ENCODE measurements around the gene VSIG2. TPM values are rescaled to one million over a fixed set of nuclear protein-coding genes. Genes with fewer than 3 reads are reported as not detected.
"Not testable (repeated sequence)": the region's sequence is repeated elsewhere in the genome, so short reads cannot be mapped to it uniquely, and the experiment has no call there.

VSIG2 gene
- total RNA-seq, 1 experiment from 2014 or later: 0.90 TPM

GRCh38 chr11:124776865-124777645, 25.0 kb upstream of the VSIG2 start:
- no peak for DNase-seq
- H3K27me3 ChIP-seq (ENCODE audit: control insufficient read depth, insufficient read depth, low read length): no peaks in the 10 kb centered on the region
- H3K4me3 ChIP-seq (ENCODE audit: insufficient read depth, low read depth, low read length): no peak overlapping the region
- no peaks in the 10 kb centered on the region for H3K36me3 ChIP-seq (replicated peaks; ENCODE audit: control insufficient read depth, insufficient read depth, low read length)

- not testable (repeated sequence) for H3K27me3 ChIP-seq (ENCODE audit: control insufficient read depth, insufficient read depth, low read length); DNase-seq; H3K36me3 ChIP-seq (replicated peaks; ENCODE audit: control insufficient read depth, insufficient read depth, low read length); H3K4me3 ChIP-seq (ENCODE audit: insufficient read depth, low read depth, low read length)
Measured at GRCh38 chr11:124770959-124771358, 18.9 kb upstream of the VSIG2 start.

- Histone ChIP-seq H3K4me3 (ENCODE audit: insufficient read depth, low read depth, low read length) (no peak overlapping the region), H3K27me3 (ENCODE audit: control insufficient read depth, insufficient read depth, low read length) (no peaks in the 10 kb centered on the region), H3K36me3 (replicated peaks; ENCODE audit: control insufficient read depth, insufficient read depth, low read length) (no peaks in the 10 kb centered on the region; the same call in 1 of the 2 replicates)
- DNase-seq: no peak
Measured at GRCh38 chr11:124769806-124770774, 18.0 kb upstream of the VSIG2 start.

GRCh38 chr11:124768914-124769313, 16.9 kb upstream of the VSIG2 start:
- Histone ChIP-seq H3K27me3 (ENCODE audit: control insufficient read depth, insufficient read depth, low read length) (no peaks in the 10 kb centered on the region), H3K4me3 (ENCODE audit: insufficient read depth, low read depth, low read length) (no peak overlapping the region), H3K36me3 (replicated peaks; ENCODE audit: control insufficient read depth, insufficient read depth, low read length) (no peaks in the 10 kb centered on the region; the same call in 1 of the 2 replicates)
- no peak for DNase-seq

GRCh38 chr11:124766156-124766555, 14.1 kb upstream of the VSIG2 start:
- no peak overlapping the region for H3K4me3 ChIP-seq (ENCODE audit: insufficient read depth, low read depth, low read length)
- H3K27me3 ChIP-seq (ENCODE audit: control insufficient read depth, insufficient read depth, low read length): peaks cover 18% of the 10 kb centered on the region
- DNase-seq: no peak
- H3K36me3 ChIP-seq (replicated peaks; ENCODE audit: control insufficient read depth, insufficient read depth, low read length): no peaks in the 10 kb centered on the region; the same call in 1 of the 2 replicates

DNA sequence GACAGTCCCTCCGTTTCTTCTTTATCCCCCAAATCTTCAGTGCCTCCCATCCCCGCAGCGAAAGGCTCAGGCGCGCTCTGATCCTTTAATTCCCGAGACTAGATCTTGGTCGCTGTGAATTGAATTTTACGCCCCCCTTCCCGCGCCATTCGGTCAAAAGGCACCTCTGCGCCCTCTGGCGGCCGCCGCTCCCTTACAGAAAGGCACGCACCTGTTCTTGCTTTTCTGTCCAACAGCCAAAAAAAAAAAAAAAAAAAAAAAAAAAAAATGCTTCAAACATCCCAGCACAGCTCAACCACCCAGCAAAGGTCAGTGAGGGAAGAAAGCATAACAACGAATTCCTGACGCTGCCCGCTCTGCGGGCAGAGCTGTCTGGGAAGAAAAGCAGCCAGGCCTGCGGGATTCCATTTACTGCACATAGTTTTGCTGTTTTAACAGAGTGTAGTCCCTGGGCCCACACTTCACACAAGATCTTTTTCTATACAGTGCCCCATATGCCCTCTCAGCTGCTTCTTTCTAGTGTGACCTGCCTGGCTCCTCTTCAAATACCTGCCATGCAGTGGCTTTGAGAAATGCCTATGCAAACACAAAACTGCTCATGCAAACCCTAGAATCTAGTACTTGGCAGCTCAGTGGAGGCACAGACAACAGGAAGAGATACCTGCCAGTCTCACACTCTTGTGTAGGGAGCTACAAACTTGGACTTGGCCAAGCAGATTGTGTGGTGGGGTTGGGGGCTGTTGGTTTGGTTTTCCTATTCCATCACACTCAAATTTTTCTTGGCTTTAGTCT, 11.3 kb upstream of the VSIG2 start:
- DNase-seq: peak; percentile 81
- no peaks in the 10 kb centered on the region for H3K36me3 ChIP-seq (replicated peaks; ENCODE audit: control insufficient read depth, insufficient read depth, low read length)
- peak overlapping the region; percentile 56 for H3K4me3 ChIP-seq (ENCODE audit: insufficient read depth, low read depth, low read length)
- H3K27me3 ChIP-seq (ENCODE audit: control insufficient read depth, insufficient read depth, low read length): peaks cover 46% of the 10 kb centered on the region

DNA sequence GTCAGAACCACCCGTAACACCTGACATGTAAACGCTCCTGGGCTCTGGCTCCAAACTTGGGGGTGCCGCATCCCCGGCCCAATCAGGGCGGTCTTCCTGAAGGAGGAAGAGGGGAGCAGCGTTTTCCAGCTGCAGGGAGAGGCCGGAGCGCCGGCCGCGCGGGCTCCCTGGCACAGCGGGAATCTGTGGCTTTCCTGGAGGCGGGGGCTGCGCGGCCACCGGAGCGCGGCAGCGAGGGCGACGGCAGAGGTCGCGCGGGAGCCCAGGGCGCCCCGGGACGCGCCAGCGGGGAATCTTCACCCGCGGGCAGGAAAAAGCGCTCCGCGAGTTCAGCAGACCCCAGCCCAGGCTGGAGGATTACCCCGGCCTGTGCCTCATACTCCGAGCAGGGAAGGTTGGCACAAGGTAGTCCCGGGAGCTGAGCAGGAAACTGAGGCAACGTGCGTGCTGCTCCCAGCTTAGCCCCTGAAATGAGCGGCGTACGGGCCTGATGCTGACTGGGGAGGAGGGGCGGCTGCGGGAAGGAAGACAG, 10.6 kb upstream of the VSIG2 start:
- peak overlapping the region; percentile 56 for H3K4me3 ChIP-seq (ENCODE audit: insufficient read depth, low read depth, low read length)
- H3K36me3 ChIP-seq (replicated peaks; ENCODE audit: control insufficient read depth, insufficient read depth, low read length): no peaks in the 10 kb centered on the region
- peaks cover 52% of the 10 kb centered on the region for H3K27me3 ChIP-seq (ENCODE audit: control insufficient read depth, insufficient read depth, low read length)
- peak; percentile 77 for DNase-seq

DNA sequence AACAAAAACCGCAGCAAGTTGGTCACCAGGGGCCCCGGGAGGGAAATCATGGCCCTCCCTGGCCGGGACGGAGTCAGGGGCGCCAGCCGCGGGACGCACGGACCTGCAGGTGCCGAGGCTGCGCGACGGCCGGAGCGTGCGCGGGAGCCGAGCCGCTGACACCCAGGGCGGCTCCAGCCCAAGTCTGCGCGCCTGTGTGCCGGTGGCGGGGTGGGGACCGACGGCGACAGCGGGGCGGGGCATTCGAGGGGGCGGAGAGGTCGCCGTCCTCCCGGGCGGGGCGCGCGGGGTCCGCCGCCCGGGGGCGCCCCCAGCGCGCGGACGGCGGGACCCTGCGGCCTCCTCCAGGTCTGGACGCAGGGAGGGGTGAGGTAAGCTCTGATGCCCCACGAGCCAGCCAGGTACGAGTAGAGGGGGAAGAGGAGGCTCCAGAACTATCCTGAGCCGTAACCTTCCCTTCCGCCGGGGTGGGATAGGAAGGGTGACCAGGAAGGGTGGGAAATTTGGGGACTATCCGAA, 10.1 kb upstream of the VSIG2 start, which contains the start of gene ESAM:
Gene ESAM (minus strand): TSS at position 186 of the 519 bp plus-strand sequence. CDS start 136 bp downstream, at position 50.
- peak; percentile 83 for DNase-seq
- Histone ChIP-seq H3K27me3 (ENCODE audit: control insufficient read depth, insufficient read depth, low read length) (peaks cover 57% of the 10 kb centered on the region), H3K36me3 (replicated peaks; ENCODE audit: control insufficient read depth, insufficient read depth, low read length) (no peaks in the 10 kb centered on the region), H3K4me3 (ENCODE audit: insufficient read depth, low read depth, low read length) (peak within 1 kb of the TSS; percentile 56)

GRCh38 chr11:124761301-124762104, 9.4 kb upstream of the VSIG2 start:
- no peaks in the 10 kb centered on the region for H3K36me3 ChIP-seq (replicated peaks; ENCODE audit: control insufficient read depth, insufficient read depth, low read length)
- H3K4me3 ChIP-seq (ENCODE audit: insufficient read depth, low read depth, low read length): peak overlapping the region; percentile 46
- peak; percentile 60 for DNase-seq
- peaks cover 64% of the 10 kb centered on the region for H3K27me3 ChIP-seq (ENCODE audit: control insufficient read depth, insufficient read depth, low read length)

GRCh38 chr11:124760806-124761205, 8.8 kb upstream of the VSIG2 start:
- Histone ChIP-seq H3K4me3 (ENCODE audit: insufficient read depth, low read depth, low read length) (no peak overlapping the region), H3K27me3 (ENCODE audit: control insufficient read depth, insufficient read depth, low read length) (peaks cover 71% of the 10 kb centered on the region), H3K36me3 (replicated peaks; ENCODE audit: control insufficient read depth, insufficient read depth, low read length) (no peaks in the 10 kb centered on the region)
- no peak for DNase-seq

DNA sequence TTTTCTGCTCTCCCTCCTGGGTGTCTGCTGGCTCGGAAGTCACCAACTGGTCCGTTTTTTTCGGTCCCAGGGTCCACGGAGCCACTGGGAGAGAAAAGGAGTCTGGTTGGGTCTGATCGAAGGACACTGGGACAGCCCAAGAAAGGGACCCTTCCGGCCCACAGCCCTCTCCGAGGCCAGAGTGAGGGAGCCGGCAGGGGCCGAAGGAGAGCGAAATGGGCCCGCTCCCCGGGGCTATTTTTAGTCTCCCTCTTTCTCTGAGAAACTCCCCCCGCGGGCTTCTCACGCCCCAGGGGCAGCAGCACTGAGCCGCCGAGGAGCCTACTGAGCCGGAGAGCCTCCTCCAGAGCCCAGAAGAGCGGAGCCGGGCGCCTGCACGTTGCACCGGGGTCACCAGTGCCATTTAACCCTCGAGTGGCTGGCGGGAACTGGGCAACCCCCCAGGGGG, 8.2 kb upstream of the VSIG2 start:
- H3K27me3 ChIP-seq (ENCODE audit: control insufficient read depth, insufficient read depth, low read length): peaks cover 76% of the 10 kb centered on the region
- H3K36me3 ChIP-seq (replicated peaks; ENCODE audit: control insufficient read depth, insufficient read depth, low read length): no peaks in the 10 kb centered on the region
- DNase-seq: peak; percentile 64
- H3K4me3 ChIP-seq (ENCODE audit: insufficient read depth, low read depth, low read length): no peak overlapping the region; the same call in 1 of the 2 replicates

DNA sequence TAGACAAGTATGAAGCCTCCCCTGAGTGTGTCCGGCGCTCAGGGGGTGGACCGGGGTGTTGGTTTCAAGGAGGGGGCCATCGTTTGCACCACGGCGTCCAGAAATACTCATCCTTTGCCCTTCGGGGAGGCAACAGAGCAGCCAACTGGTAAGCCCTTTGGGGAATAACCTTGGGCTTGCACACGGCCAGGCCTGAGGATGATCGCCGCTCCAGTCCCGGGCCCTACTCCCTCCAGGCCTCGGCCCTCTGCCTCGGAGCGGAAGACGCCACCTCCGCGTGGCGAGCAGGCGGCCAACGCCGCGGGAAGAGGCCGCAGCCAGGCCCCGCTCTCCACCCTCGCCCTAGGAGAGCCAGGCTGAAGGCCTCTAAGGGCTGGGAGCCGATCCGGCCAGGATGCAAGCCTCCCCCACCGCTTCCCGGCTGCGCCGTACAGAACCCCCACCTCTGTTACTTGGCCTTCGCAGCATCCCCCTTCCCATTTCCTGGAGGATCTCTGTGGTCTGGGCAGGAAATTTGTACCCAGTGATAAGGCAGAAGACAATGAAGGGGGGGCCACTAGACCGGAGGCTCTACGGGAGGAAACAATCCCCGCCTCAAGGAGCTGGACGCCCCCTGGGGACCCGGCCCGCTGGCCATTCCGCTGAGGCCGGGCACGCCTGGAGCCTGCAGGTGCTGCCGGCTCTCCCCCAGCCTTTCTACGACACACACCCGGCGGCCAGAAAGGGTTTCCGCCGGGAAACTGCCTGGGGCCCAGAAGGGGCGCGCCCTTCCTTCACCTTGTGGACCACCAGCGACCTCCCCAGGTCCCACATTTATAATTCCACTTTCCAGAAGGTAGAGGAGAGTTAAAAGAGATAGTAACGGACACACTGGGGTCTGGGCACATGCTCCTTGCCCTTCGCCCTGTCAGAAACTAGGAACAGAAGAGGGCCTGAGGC, 7.5 kb upstream of the VSIG2 start:
- Histone ChIP-seq H3K36me3 (replicated peaks; ENCODE audit: control insufficient read depth, insufficient read depth, low read length) (no peaks in the 10 kb centered on the region), H3K4me3 (ENCODE audit: insufficient read depth, low read depth, low read length) (peak overlapping the region; percentile 16; the same call in 1 of the 2 replicates), H3K27me3 (ENCODE audit: control insufficient read depth, insufficient read depth, low read length) (peaks cover 83% of the 10 kb centered on the region)
- peak; percentile 81 for DNase-seq

Data from H7 (cell line).